Measurements from ENCODE around the gene CNOT3.
"Not testable (repeated sequence)": the region's sequence is repeated elsewhere in the genome, so short reads cannot be mapped to it uniquely, and the experiment has no call there.

Gene CNOT3

GRCh38 chr19:54152267-54152666 is 14.7 kb downstream of the CNOT3 start:
- no peak for DNase-seq

GRCh38 chr19:54152878-54153524 is 15.4 kb downstream of the CNOT3 start:
- DNase-seq, result no peak

GRCh38 chr19:54153731-54154326 is 16.3 kb downstream of the CNOT3 start:
- no peak for DNase-seq

- DNase-seq, result peak; percentile 39
These were observed 17.2 kb downstream of the CNOT3 start for GRCh38 chr19:54154603-54155345.

DNA sequence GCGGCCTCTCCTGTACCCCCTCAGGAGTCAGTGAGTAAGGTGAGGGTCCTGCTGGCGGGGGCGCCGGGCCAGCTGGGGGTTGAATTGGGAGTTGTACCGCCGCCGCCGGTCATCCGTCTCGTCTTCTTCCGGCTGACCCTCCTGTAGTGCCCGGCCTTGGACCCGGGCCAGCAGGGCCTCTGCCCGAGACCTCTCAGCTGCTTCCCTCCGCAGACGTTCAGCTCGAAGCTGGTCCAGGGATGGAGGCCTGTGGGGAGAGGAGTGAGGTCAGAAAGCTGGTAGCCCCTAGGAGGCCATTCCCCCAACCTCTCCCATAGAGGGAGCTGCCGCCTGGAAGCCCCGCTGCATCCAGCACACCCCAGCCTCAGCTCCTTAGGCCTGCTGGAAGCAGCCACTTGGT is 18.1 kb downstream of the CNOT3 start:
- no peak for DNase-seq

DNA sequence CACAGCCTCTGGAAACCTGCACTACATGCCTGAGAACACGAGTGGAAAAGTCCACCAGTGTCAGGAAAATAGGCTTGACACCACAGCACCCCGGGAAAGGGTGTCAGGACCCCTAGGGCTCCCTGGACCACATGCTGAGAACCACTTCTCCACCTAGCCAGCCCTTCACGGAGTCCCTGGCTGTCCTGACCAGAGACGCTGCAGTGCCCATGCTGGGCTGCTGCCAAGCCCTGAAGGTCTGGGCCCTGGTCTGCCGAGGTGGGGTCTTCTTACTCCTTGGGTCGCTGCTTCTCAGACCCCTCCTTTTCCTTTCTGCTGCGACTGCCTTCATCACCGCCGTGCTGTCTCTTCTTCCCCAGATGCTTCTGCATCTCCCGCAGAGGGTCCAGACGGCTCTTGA is 18.9 kb downstream of the CNOT3 start:
- no peak for DNase-seq

- DNase-seq, result no peak
These were observed 19.4 kb downstream of the CNOT3 start for GRCh38 chr19:54156953-54157352.

GRCh38 chr19:54158812-54159351 is 21.3 kb downstream of the CNOT3 start:
- DNase-seq, result peak; percentile 55

- peak; percentile 99 for DNase-seq
These were observed 22.0 kb downstream of the CNOT3 start, which contains the start of gene LENG1 for GRCh38 chr19:54159352-54160181. Gene LENG1, minus strand, starts transcription at chr19:54159721. Its CDS starts 26 bp downstream, at chr19:54159695.

DNA sequence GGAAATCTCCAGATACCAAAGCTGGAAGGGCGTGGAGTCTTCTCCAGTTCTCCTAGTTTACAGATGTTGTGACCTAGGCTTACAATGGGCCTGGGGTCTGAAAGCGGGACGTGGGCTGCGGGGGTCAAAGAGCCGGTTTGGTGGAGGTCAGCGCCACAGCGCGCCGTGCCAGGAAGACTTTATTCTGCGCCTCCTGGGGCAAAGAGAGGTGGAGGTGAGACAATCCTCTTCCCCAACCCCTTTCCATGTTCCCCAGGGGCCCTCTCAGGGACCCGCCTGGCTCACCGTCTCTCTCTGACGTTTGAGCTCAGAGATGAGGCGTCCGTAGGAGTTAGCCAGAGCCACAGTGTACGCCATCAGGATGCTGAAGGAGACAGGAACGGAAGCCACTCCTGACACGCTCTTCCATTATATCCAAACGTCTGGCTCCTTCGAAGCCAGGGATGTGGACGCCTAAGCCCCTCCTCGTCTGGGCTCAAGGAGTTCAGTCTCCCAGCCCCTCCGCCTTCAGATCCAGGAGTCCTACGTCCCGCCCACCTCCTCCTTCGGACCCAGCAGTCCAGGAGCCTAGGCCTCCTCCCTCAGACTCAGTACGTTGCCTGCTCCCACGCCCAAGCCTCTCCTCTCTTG is 22.7 kb downstream of the CNOT3 start:
- no peak for DNase-seq

- no peak for DNase-seq
These were observed 23.3 kb downstream of the CNOT3 start for GRCh38 chr19:54160854-54161253.

- peak; percentile 88 for DNase-seq
These were observed 24.8 kb downstream of the CNOT3 start for GRCh38 chr19:54162241-54162805.

DNA sequence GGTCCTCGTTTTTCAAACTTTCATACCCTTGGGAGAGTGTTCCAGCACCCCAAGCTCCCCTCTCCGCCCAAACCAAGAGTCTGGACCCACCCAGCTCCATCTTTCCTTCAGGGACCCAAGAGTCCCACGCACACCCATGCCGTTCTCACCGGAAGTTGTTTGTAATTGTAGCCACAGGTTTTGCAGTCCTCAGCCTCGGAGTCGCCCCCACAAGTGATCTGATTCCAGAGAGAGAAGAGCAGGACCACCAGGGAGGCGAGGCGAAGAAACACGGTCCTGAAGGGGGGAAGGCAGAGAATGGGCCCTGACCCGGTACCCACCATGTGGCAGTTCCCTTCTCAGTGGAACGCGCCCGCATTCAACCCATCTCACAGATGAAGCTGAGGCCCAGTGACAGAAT is 25.3 kb downstream of the CNOT3 start:
- DNase-seq, result no peak

- DNase-seq, result peak; percentile 76
These were observed 27.0 kb downstream of the CNOT3 start for GRCh38 chr19:54164369-54165068.

- no peak for DNase-seq
These were observed 27.7 kb downstream of the CNOT3 start for GRCh38 chr19:54165222-54165621.

DNA sequence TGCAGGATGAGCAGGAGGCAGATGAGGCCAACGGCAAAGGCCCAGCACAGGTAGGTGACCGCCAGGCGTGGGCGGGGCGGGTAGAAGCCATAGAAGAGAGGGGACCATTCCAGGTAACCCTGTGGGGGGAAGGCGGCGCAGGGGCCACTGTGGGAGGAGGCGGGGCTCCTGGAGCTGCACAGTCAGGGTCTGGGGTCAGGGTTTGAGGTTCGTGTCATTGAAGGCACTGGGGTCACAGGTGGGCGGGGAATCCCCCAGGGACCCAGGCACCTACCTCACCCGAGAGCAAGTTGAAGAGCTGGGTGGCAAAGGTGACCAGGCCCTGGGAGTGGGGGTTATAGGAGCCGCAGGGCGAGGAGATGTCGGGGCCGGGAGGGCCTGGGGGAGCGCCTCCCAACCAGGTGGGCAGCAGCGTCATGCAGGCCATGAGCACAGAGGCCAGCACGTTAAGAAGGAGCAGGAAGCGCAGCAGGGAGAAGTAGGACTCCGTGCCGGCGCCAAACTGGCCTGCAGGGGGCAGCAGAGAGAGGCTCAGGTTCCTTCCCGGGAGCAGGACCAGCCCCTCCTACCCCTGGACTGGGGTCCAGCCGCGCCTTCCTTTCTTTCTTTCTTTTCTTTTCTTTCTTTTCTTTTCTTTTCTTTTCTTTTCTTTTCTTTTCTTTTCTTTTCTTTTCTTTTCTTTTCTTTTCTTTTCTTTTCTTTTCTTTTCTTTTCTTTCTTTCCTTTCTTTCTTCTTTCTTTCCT is 30.8 kb downstream of the CNOT3 start:
- DNase-seq, result peak; percentile 96

- DNase-seq, result no peak
These were observed 31.7 kb downstream of the CNOT3 start for GRCh38 chr19:54169149-54169740.

DNA sequence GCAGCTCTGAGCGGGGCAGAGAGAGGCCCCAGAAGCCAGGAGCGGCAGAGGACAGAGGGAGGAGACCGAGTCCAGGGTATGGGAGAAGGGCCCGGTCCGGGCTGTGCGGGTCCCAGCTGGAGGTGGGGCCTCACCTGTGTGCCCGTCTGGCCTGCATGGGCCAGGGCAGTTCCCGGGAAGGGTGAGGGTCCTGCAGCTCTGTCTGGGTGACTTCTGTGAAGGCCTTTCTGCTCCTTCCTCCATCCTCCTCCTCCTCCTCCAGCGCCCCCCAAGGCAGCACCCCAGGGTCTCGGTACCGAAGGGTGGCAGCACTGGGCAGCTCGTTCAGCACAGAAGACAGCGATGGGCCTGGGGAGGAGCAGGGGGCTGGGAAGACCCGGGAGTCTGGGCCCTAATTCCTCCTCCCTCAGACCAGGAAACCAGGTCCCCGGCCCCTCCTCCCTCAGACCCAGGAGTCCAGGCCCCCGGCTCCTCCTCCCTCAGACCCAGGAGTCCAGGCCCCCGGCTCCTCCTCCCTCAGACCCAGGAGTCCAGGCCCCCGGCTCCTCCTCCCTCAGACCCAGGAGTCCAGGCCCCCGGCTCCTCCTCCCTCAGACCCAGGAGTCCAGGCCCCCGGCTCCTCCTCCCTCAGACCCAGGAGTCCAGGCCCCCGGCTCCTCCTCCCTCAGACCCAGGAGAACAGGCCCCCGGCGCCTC is 34.3 kb downstream of the CNOT3 start:
- DNase-seq, result not testable (repeated sequence)

Data from stimulated activated CD4-positive, alpha-beta T cell treated with anti-CD3 and anti-CD28 coated beads, Interleukin-15, amount 100 ng/mL, for 24 hours (primary cell).